SK-N-SH (cell line): ENCODE data around the gene DUSP1.

Experiments
- CTCF ChIP-seq: fragments of 200-600 bp; sonication (generic); IDR thresholded peaks from 2 replicates; pipeline ENCODE4 v1.6.1; 2017; ENCODE audit warnings: antibody characterized with exemption, mild to moderate bottlenecking, moderate library complexity
- MXI1 ChIP-seq: IDR thresholded peaks from 2 replicates; pipeline ENCODE4 v1.6.1; 2012; ENCODE audit warnings: mild to moderate bottlenecking, low read depth, low read length, improper control_type of control experiment
- TCF12 ChIP-seq: IDR thresholded peaks from 2 replicates; pipeline ENCODE4 v1.4.0; 2012

- TF ChIP-seq CTCF (no peak), MXI1 (no peak), TCF12 (no peak)
Observed at GRCh38 chr5:172799416-172799815, 28.4 kb upstream of the DUSP1 start.
